ENCODE data around the gene MCOLN2.

MCOLN2 gene

GRCh38 chr1:84996846-84997666 is at the start of gene MCOLN2:
Gene MCOLN2 (minus strand): TSS chr1:84997113. CDS start chr1:84996872, 241 bp downstream.
- ChIA-PET CTCF (interaction anchor here (2.4 kb wide), 1 partner anchor 52 kb away, joined by 7 read pairs; no protein-coding TSS in a partner anchor), POLR2A (no interaction called here)
- TF ChIP-seq CTCF (IDR thresholded peaks at IDR 0.05; ENCODE audit: insufficient read depth, low read length, missing control alignments): no peak
- DNase-seq (ENCODE audit: low read depth, low spot score): no peak
- peak within 1 kb of the TSS; percentile 53 for H3K4me3 ChIP-seq (ENCODE audit: low read depth, low read length)

- no peak for DNase-seq (ENCODE audit: low read depth, low spot score)
- no peak overlapping the region for H3K4me3 ChIP-seq (ENCODE audit: low read depth, low read length)
- POLR2A ChIA-PET: no interaction called here
- TF ChIP-seq CTCF (IDR thresholded peaks at IDR 0.05; ENCODE audit: insufficient read depth, low read length, missing control alignments): no peak
- CTCF ChIA-PET: interaction anchor here (1.2 kb wide), 1 partner anchor 16 kb away, joined by 5 read pairs; no protein-coding TSS in a partner anchor
These were observed 45.5 kb upstream of the MCOLN2 start for GRCh38 chr1:85042413-85042812.

GRCh38 chr1:85041793-85042192 is 44.9 kb upstream of the MCOLN2 start:
- H3K4me3 ChIP-seq (ENCODE audit: low read depth, low read length): no peak overlapping the region
- CTCF ChIA-PET: interaction anchor here (0.8 kb wide), 1 partner anchor 97 kb away, joined by 3 read pairs; no protein-coding TSS in a partner anchor

GRCh38 chr1:85033221-85033620 is 36.3 kb upstream of the MCOLN2 start:
- CTCF ChIA-PET: interaction anchor here (0.9 to 2.5 kb wide), 6 partner anchors 13 to 221 kb away, joined by 3 to 20 read pairs (median 4); no protein-coding TSS in a partner anchor
- no peak for DNase-seq (ENCODE audit: low read depth, low spot score)
- H3K4me3 ChIP-seq (ENCODE audit: low read depth, low read length): no peak overlapping the region
- TF ChIP-seq CTCF (IDR thresholded peaks at IDR 0.05; ENCODE audit: insufficient read depth, low read length, missing control alignments): no peak
- POLR2A ChIA-PET: no interaction called here

More at GRCh38 chr1:85041793-85042192, 44.9 kb upstream of the MCOLN2 start:
- no peak for TF ChIP-seq CTCF (IDR thresholded peaks at IDR 0.05; ENCODE audit: insufficient read depth, low read length, missing control alignments)
- POLR2A ChIA-PET: no interaction called here
- DNase-seq (ENCODE audit: low read depth, low spot score): no peak

- ChIA-PET POLR2A (no interaction called here), CTCF (interaction anchor here (1.0 to 1.6 kb wide), 2 partner anchors 32 to 85 kb away, joined by 3 to 7 read pairs; a partner anchor contains a TSS)
- no peak for DNase-seq (ENCODE audit: low read depth, low spot score)
- H3K4me3 ChIP-seq (ENCODE audit: low read depth, low read length): no peak overlapping the region
- no peak for TF ChIP-seq CTCF (IDR thresholded peaks at IDR 0.05; ENCODE audit: insufficient read depth, low read length, missing control alignments)
These were observed 33.6 kb upstream of the MCOLN2 start for GRCh38 chr1:85030536-85030935.

- TF ChIP-seq CTCF (IDR thresholded peaks at IDR 0.05; ENCODE audit: insufficient read depth, low read length, missing control alignments): no peak
- ChIA-PET POLR2A (no interaction called here), CTCF (interaction anchor here (1.0 to 5.2 kb wide), 10 partner anchors 9 to 246 kb away, joined by 3 to 124 read pairs (median 6); no protein-coding TSS in a partner anchor)
- H3K4me3 ChIP-seq (ENCODE audit: low read depth, low read length): no peak overlapping the region
- DNase-seq (ENCODE audit: low read depth, low spot score): no peak
These were observed 31.2 kb upstream of the MCOLN2 start for GRCh38 chr1:85028151-85028550.
